ENCODE measurements around the gene PKNOX2.

Gene PKNOX2

DNA sequence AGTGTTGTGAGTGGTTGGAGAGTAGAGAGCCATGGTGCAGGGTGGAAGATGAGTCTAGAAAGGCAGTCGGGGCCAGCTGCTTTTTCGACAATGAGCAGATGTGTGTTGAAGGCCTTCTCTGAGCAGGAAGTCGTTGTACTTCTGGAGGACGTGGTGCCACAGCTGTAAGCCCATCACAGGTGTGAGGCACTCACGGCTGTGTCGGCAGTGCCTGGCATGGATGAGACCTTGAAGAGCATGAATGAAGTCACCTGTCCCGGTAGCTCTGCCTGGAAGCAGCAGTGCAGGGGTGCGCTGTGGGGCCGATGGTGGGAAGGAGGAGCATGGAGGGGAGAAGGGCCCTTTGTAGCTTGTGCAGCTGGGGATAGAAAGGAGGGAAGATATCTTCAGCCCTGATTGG is 165.2 kb downstream of the PKNOX2 start:
- no peaks in the 10 kb centered on the region for H3K4me1 ChIP-seq (ENCODE audit: low read length)
- no peaks in the 10 kb centered on the region for H3K9me2 ChIP-seq (replicated peaks; ENCODE audit: insufficient read depth, low read length)
- H3K27me3 ChIP-seq (replicated peaks; ENCODE audit: insufficient read depth, low read length), result no peaks in the 10 kb centered on the region
- H3K9me3 ChIP-seq (replicated peaks; ENCODE audit: insufficient read depth, low read length), result no peaks in the 10 kb centered on the region
- H3K36me3 ChIP-seq (replicated peaks; ENCODE audit: insufficient read depth, low read length), result no peaks in the 10 kb centered on the region
- no peak overlapping the region for H2AFZ ChIP-seq (ENCODE audit: low read length)
- H3K27ac ChIP-seq (ENCODE audit: low read length), result no peak overlapping the region
- no peak overlapping the region for H3K9ac ChIP-seq (ENCODE audit: low read length)
- H3K79me2 ChIP-seq (ENCODE audit: low read length), result no peaks in the 10 kb centered on the region
- H4K20me1 ChIP-seq (ENCODE audit: insufficient read depth, low read length), result no peaks in the 10 kb centered on the region
- no peak overlapping the region for H3K4me3 ChIP-seq (ENCODE audit: low read length)
- DNase-seq, result no peak
- no peaks in the 10 kb centered on the region for H3F3A ChIP-seq (ENCODE audit: insufficient read depth, low read length)
- H3K4me2 ChIP-seq (ENCODE audit: low read depth, low read length), result no peak overlapping the region
- TF ChIP-seq EZH2phosphoT487 (IDR thresholded peaks at IDR 0.05; ENCODE audit: low read length) (no peak), EZH2 (optimal IDR thresholded peaks at IDR 0.05; ENCODE audit: low read depth, low read length) (no peak)
- TF ChIP-seq, protein P1, sequence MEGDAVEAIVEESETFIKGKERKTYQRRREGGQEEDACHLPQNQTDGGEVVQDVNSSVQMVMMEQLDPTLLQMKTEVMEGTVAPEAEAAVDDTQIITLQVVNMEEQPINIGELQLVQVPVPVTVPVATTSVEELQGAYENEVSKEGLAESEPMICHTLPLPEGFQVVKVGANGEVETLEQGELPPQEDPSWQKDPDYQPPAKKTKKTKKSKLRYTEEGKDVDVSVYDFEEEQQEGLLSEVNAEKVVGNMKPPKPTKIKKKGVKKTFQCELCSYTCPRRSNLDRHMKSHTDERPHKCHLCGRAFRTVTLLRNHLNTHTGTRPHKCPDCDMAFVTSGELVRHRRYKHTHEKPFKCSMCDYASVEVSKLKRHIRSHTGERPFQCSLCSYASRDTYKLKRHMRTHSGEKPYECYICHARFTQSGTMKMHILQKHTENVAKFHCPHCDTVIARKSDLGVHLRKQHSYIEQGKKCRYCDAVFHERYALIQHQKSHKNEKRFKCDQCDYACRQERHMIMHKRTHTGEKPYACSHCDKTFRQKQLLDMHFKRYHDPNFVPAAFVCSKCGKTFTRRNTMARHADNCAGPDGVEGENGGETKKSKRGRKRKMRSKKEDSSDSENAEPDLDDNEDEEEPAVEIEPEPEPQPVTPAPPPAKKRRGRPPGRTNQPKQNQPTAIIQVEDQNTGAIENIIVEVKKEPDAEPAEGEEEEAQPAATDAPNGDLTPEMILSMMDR (IDR thresholded peaks at IDR 0.05; ENCODE audit: low read length), result no peak

DNA sequence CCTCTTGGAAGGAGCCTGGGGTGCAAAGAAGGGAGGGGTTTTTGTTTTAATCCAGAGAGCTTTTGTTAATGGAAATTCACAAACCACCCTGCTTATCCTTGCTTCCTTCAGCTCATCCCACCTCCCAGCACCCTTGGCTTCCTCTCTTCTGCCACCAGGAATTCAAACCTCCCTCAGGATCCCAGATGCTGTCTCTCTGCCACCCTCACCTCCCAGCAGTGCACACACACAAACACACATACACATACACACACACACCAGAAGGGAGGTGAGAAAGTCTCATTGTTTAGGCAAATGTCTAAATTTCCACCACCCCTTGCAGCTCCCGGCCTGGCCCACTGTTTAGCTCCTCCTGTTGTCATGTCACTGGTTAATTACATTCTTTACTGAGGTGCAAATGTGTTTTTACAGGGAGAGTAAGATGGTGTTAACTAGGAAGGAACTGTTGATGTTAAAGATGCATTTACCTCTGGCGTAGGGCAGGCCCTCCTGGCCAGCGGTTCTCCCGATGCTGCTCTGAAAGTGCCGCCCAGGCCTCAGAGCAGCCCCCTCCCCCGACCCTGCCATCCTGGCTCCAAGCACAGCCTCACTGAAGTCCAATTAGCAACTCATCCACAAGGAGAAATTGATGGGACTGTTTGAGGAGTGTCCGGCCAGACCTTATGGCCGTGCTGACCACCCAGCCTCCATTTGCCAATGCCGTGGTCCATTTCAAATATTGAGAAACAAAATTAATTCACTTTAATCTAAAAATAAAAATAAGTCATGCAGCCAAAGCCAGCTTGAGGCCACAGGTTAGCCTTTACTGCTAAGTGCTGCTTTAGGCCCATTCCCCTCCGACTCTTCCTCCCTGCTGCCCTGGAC is 166.1 kb downstream of the PKNOX2 start:
- Histone ChIP-seq H3K4me1 (ENCODE audit: low read length) (no peaks in the 10 kb centered on the region), H3K9me3 (replicated peaks; ENCODE audit: insufficient read depth, low read length) (no peaks in the 10 kb centered on the region), H2AFZ (ENCODE audit: low read length) (no peak overlapping the region), H3K36me3 (replicated peaks; ENCODE audit: insufficient read depth, low read length) (no peaks in the 10 kb centered on the region), H3K27me3 (replicated peaks; ENCODE audit: insufficient read depth, low read length) (no peaks in the 10 kb centered on the region), H3K4me2 (ENCODE audit: low read depth, low read length) (no peak overlapping the region), H4K20me1 (ENCODE audit: insufficient read depth, low read length) (no peaks in the 10 kb centered on the region), H3K9ac (ENCODE audit: low read length) (no peak overlapping the region), H3F3A (ENCODE audit: insufficient read depth, low read length) (no peaks in the 10 kb centered on the region), H3K9me2 (replicated peaks; ENCODE audit: insufficient read depth, low read length) (no peaks in the 10 kb centered on the region), H3K4me3 (ENCODE audit: low read length) (no peak overlapping the region), H3K27ac (ENCODE audit: low read length) (no peak overlapping the region), H3K79me2 (ENCODE audit: low read length) (no peaks in the 10 kb centered on the region)
- DNase-seq, result no peak
- no peak for TF ChIP-seq EZH2phosphoT487 (IDR thresholded peaks at IDR 0.05; ENCODE audit: low read length)
- no peak for TF ChIP-seq EZH2 (optimal IDR thresholded peaks at IDR 0.05; ENCODE audit: low read depth, low read length)
- TF ChIP-seq, protein P1 (IDR thresholded peaks at IDR 0.05; ENCODE audit: low read length), result no peak

DNA sequence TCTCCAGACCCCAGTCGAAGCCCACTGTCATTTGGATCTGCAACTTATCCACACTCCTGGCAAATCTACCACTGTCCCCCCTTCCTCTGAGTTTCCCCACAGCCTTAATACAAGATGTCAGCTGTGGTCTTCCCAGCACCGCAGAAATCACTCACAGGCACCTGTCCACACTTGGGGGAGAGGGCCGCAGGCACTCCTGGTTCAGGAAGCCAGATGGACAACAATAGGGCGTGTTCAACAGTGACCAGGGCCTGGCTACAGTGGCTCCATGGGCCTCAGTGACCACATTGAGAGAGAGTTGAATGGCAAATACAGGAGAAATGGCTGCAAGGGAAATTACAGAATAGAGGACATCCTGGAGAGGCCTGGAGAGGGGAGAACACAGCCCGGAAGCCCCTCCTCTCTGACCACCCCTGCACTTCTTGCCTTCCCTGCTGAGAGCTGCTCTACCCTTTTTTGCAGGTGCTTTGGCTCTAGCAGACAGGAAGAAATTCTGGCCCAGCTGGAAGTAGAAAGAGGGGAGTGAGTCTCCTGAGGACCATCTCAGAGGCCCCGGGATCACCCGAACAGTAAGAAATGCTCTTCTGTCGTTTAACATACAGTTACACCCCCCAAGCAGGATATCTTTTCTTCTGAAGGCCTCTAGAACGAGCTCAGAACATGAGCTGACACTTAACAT is 166.9 kb downstream of the PKNOX2 start:
- no peak overlapping the region for H3K27ac ChIP-seq (ENCODE audit: low read length)
- H3K9ac ChIP-seq (ENCODE audit: low read length), result no peak overlapping the region
- no peak overlapping the region for H3K4me2 ChIP-seq (ENCODE audit: low read depth, low read length)
- no peak overlapping the region for H2AFZ ChIP-seq (ENCODE audit: low read length)
- no peak overlapping the region for H3K4me3 ChIP-seq (ENCODE audit: low read length)
- no peaks in the 10 kb centered on the region for H3F3A ChIP-seq (ENCODE audit: insufficient read depth, low read length)
- no peaks in the 10 kb centered on the region for H3K9me2 ChIP-seq (replicated peaks; ENCODE audit: insufficient read depth, low read length)
- no peak for DNase-seq
- no peaks in the 10 kb centered on the region for H3K27me3 ChIP-seq (replicated peaks; ENCODE audit: insufficient read depth, low read length)
- TF ChIP-seq, protein P1 (IDR thresholded peaks at IDR 0.05; ENCODE audit: low read length), result no peak
- TF ChIP-seq EZH2phosphoT487 (IDR thresholded peaks at IDR 0.05; ENCODE audit: low read length) (no peak), EZH2 (optimal IDR thresholded peaks at IDR 0.05; ENCODE audit: low read depth, low read length) (no peak)
- no peaks in the 10 kb centered on the region for H3K9me3 ChIP-seq (replicated peaks; ENCODE audit: insufficient read depth, low read length)
- H4K20me1 ChIP-seq (ENCODE audit: insufficient read depth, low read length), result no peaks in the 10 kb centered on the region
- no peaks in the 10 kb centered on the region for H3K4me1 ChIP-seq (ENCODE audit: low read length)
- no peaks in the 10 kb centered on the region for H3K79me2 ChIP-seq (ENCODE audit: low read length)
- no peaks in the 10 kb centered on the region for H3K36me3 ChIP-seq (replicated peaks; ENCODE audit: insufficient read depth, low read length)
